Mesothelial cell of epicardium (in vitro differentiated cells): ENCODE measurements around the gene CD38. TPM values are rescaled to one million over a fixed set of nuclear protein-coding genes. Genes with fewer than 3 reads are reported as not detected.

Experiments used
- DNase-seq, 2 experiments: peaks; one replicate each; pipeline ENCODE4 v3.0.0; 2021; ENCODE audit warnings: low spot score in 2 of 2; ENCODE audit not compliant: unreplicated experiment in 2 of 2
- H3K27ac Mint-ChIP-seq: 2 replicates; pipeline ENCODE4 v1.8.0; 2021; ENCODE audit warnings: mixed read lengths
- H3K27me3 Mint-ChIP-seq: 2 replicates; pipeline ENCODE4 v1.8.0; 2021; ENCODE audit warnings: low read depth, mixed read lengths
- H3K36me3 Mint-ChIP-seq: 2 replicates; pipeline ENCODE4 v1.8.0; 2021; ENCODE audit warnings: mixed read lengths
- H3K4me1 Mint-ChIP-seq: 2 replicates; pipeline ENCODE4 v1.8.0; 2021; ENCODE audit warnings: mixed read lengths
- H3K4me3 Mint-ChIP-seq: 2 replicates; pipeline ENCODE4 v1.8.0; 2021; ENCODE audit warnings: mild to moderate bottlenecking, moderate library complexity, mixed read lengths
- H3K9me3 Mint-ChIP-seq: 2 replicates; pipeline ENCODE4 v1.8.0; 2021; ENCODE audit warnings: mixed read lengths
- total RNA-seq: library from RNA; stranded (reverse); gene quantifications from 3 replicates; pipeline ENCODE4 v1.2.1, GENCODE V29; 2021
- TF ChIP-seq, protein P1 (sequence below): fragments of 200-600 bp; sonication (generic); IDR thresholded peaks from one replicate; pipeline ENCODE4 v1.5.0; 2021; ENCODE audit warnings: antibody characterized with exemption; ENCODE audit not compliant: unreplicated experiment

The CD38 gene
- total RNA-seq, 1 donor from 2014 or later: 0.20 TPM

- no peaks in the 10 kb centered on the region for H3K9me3 Mint-ChIP-seq
- no peak overlapping the region for H3K27ac Mint-ChIP-seq
- H3K27me3 Mint-ChIP-seq: no peaks in the 10 kb centered on the region
- TF ChIP-seq, protein P1, sequence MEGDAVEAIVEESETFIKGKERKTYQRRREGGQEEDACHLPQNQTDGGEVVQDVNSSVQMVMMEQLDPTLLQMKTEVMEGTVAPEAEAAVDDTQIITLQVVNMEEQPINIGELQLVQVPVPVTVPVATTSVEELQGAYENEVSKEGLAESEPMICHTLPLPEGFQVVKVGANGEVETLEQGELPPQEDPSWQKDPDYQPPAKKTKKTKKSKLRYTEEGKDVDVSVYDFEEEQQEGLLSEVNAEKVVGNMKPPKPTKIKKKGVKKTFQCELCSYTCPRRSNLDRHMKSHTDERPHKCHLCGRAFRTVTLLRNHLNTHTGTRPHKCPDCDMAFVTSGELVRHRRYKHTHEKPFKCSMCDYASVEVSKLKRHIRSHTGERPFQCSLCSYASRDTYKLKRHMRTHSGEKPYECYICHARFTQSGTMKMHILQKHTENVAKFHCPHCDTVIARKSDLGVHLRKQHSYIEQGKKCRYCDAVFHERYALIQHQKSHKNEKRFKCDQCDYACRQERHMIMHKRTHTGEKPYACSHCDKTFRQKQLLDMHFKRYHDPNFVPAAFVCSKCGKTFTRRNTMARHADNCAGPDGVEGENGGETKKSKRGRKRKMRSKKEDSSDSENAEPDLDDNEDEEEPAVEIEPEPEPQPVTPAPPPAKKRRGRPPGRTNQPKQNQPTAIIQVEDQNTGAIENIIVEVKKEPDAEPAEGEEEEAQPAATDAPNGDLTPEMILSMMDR: no peak
- no peak for DNase-seq
- no peaks in the 10 kb centered on the region for H3K36me3 Mint-ChIP-seq
- no peak overlapping the region for H3K4me3 Mint-ChIP-seq
- peaks cover 8% of the 10 kb centered on the region for H3K4me1 Mint-ChIP-seq
These were observed 90.0 kb downstream of the CD38 start for GRCh38 chr4:15868111-15868510.

GRCh38 chr4:15868826-15869413, 90.8 kb downstream of the CD38 start:
- Mint-ChIP-seq H3K4me3 (no peak overlapping the region), H3K27ac (no peak overlapping the region), H3K27me3 (no peaks in the 10 kb centered on the region), H3K4me1 (peaks cover 8% of the 10 kb centered on the region), H3K9me3 (no peaks in the 10 kb centered on the region), H3K36me3 (no peaks in the 10 kb centered on the region)
- DNase-seq: no peak
- TF ChIP-seq, protein P1: no peak

DNA sequence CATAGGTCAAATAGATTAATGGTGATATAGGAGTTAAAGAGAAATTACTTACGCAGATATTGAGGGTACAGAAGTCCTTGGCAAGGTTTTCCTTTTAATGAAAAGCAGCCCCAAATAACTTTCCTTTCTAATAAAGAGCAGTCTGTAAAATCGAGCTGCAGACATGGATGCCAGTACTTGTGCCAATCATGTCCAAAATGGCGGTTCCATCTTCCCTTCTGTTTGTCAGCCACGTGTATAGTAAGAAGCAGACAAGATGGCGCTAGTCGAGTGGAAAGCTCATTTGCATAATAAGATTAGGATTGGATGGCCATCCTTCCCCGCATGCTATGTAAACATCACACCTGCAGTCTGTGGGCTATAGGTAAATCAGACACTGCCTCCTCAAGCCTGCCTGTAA, 92.0 kb downstream of the CD38 start:
- Mint-ChIP-seq H3K4me3 (no peak overlapping the region), H3K4me1 (peaks cover 8% of the 10 kb centered on the region), H3K27ac (no peak overlapping the region), H3K27me3 (no peaks in the 10 kb centered on the region), H3K36me3 (no peaks in the 10 kb centered on the region), H3K9me3 (no peaks in the 10 kb centered on the region)
- TF ChIP-seq, protein P1: no peak
- DNase-seq: no peak

- Mint-ChIP-seq H3K4me1 (peaks cover 7% of the 10 kb centered on the region), H3K9me3 (peaks cover 3% of the 10 kb centered on the region), H3K27ac (no peak overlapping the region), H3K4me3 (no peak overlapping the region), H3K36me3 (no peaks in the 10 kb centered on the region), H3K27me3 (no peaks in the 10 kb centered on the region)
- TF ChIP-seq, protein P1: no peak
- no peak for DNase-seq
These were observed 93.0 kb downstream of the CD38 start for GRCh38 chr4:15870921-15871664.

DNA sequence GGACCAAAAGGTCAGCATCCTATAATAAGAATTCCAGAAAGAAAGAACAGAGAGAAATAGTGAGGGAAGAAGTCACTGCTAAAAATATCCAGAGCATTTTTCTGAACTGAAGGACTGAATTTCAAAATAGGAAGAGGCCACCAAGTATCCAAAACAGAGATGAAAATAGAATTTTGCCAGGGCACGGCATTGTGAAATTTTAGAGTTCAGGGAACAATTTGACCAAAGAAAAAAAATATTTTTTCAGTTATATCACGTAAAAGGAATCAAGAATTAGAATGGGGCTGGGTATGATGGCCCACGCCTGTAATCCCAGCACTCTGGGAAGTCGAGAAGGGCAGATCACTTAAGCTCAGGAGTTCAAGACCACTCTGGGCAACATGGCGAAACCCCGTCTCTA, 95.0 kb downstream of the CD38 start:
- Mint-ChIP-seq H3K27me3 (no peaks in the 10 kb centered on the region), H3K9me3 (peaks cover 19% of the 10 kb centered on the region), H3K4me3 (no peak overlapping the region), H3K36me3 (no peaks in the 10 kb centered on the region), H3K4me1 (peaks cover 5% of the 10 kb centered on the region), H3K27ac (no peak overlapping the region)
- DNase-seq: no peak
- TF ChIP-seq, protein P1: no peak
